Astrocyte (in vitro differentiated cells and primary cell): ENCODE data around the gene RNF223. TPM values are rescaled to one million over a fixed set of nuclear protein-coding genes. Genes with fewer than 3 reads are reported as not detected.
"Not testable (repeated sequence)": the region's sequence is repeated elsewhere in the genome, so short reads cannot be mapped to it uniquely, and the experiment has no call there.

Experiments used
- DNase-seq: peaks from one replicate; pipeline ENCODE4 v3.0.0-alpha.2; 2010; ENCODE audit warnings: low read depth
- FAIRE-seq: peaks from 2 replicates; lab custom pipeline; 2011; peaks lifted over from hg19 to GRCh38; lab: Jason Lieb, UNC
- H2AFZ ChIP-seq: 2 replicates; pipeline ENCODE4 v1.6.0; 2012; ENCODE audit warnings: low read depth, low read length, inconsistent platforms
- H3K27ac ChIP-seq: 2 replicates; pipeline ENCODE4 v1.5.1; 2011; ENCODE audit warnings: low read depth, low read length, inconsistent platforms
- H3K27me3 ChIP-seq: 2 replicates; pipeline ENCODE4 v1.6.0; 2011; ENCODE audit warnings: low read length, inconsistent platforms; ENCODE audit not compliant: insufficient read depth
- H3K36me3 ChIP-seq: 2 replicates; pipeline ENCODE4 v1.5.1; 2011; ENCODE audit warnings: low read length, inconsistent platforms; ENCODE audit not compliant: insufficient read depth
- H3K4me1 ChIP-seq: 2 replicates; pipeline ENCODE4 v1.5.1; 2011; ENCODE audit warnings: low read length, inconsistent platforms; ENCODE audit not compliant: insufficient read depth
- H3K4me2 ChIP-seq: 2 replicates; pipeline ENCODE4 v1.6.0; 2012; ENCODE audit warnings: low read length, inconsistent platforms
- H3K4me3 ChIP-seq: 2 replicates; pipeline ENCODE4 v1.5.1; 2011; ENCODE audit warnings: low read depth, mild to moderate bottlenecking, low read length, inconsistent platforms; ENCODE audit not compliant: insufficient read depth
- H3K79me2 ChIP-seq: 2 replicates; pipeline ENCODE4 v1.6.0; 2012; ENCODE audit warnings: mild to moderate bottlenecking, low read length, inconsistent platforms; ENCODE audit not compliant: insufficient read depth
- H3K9ac ChIP-seq: 2 replicates; pipeline ENCODE4 v1.6.0; 2012; ENCODE audit warnings: mild to moderate bottlenecking, low read length, inconsistent platforms
- H3K9me3 ChIP-seq: 2 replicates; pipeline ENCODE4 v1.5.1; 2012; ENCODE audit warnings: low read depth, mild to moderate bottlenecking, low read length, inconsistent platforms; ENCODE audit not compliant: insufficient read depth
- H4K20me1 ChIP-seq: 2 replicates; pipeline ENCODE4 v1.6.0; 2012; ENCODE audit warnings: low read length, inconsistent platforms; ENCODE audit not compliant: insufficient read depth
- H3K27ac Mint-ChIP-seq: one replicate; pipeline ENCODE4 v1.8.0; 2021; ENCODE audit warnings: mild to moderate bottlenecking, mixed read lengths; ENCODE audit not compliant: unreplicated experiment
- H3K27me3 Mint-ChIP-seq: one replicate; pipeline ENCODE4 v1.8.0; 2021; ENCODE audit warnings: low read depth, mixed read lengths; ENCODE audit not compliant: unreplicated experiment
- H3K36me3 Mint-ChIP-seq: one replicate; pipeline ENCODE4 v1.8.0; 2021; ENCODE audit warnings: low read depth, mixed read lengths; ENCODE audit not compliant: unreplicated experiment
- H3K4me1 Mint-ChIP-seq: one replicate; pipeline ENCODE4 v1.8.0; 2021; ENCODE audit warnings: low read depth, mixed read lengths; ENCODE audit not compliant: unreplicated experiment
- H3K4me3 Mint-ChIP-seq: one replicate; pipeline ENCODE4 v1.8.0; 2021; ENCODE audit warnings: mild to moderate bottlenecking, moderate library complexity, mixed read lengths; ENCODE audit not compliant: unreplicated experiment
- H3K9me3 Mint-ChIP-seq: one replicate; pipeline ENCODE4 v1.8.0; 2021; ENCODE audit warnings: mild to moderate bottlenecking, mixed read lengths; ENCODE audit not compliant: unreplicated experiment
- EZH2 ChIP-seq: IDR thresholded peaks from 2 replicates; pipeline ENCODE4 v1.6.1; 2012; ENCODE audit warnings: mild to moderate bottlenecking, low read length, inconsistent platforms; ENCODE audit not compliant: insufficient read depth
- total RNA-seq: library from RNA; stranded (reverse); gene quantifications from 2 replicates; pipeline ENCODE4 v1.2.1, GENCODE V29; 2021
- TF ChIP-seq, protein P1 (sequence below): IDR thresholded peaks from 2 replicates; pipeline ENCODE4 v1.5.1; 2011; ENCODE audit warnings: low read depth, mild to moderate bottlenecking, inconsistent platforms, low read length, moderate library complexity; ENCODE audit not compliant: insufficient read depth

The RNF223 gene
- total RNA-seq, 1 donor from 2014 or later, result 0.18 TPM

DNA sequence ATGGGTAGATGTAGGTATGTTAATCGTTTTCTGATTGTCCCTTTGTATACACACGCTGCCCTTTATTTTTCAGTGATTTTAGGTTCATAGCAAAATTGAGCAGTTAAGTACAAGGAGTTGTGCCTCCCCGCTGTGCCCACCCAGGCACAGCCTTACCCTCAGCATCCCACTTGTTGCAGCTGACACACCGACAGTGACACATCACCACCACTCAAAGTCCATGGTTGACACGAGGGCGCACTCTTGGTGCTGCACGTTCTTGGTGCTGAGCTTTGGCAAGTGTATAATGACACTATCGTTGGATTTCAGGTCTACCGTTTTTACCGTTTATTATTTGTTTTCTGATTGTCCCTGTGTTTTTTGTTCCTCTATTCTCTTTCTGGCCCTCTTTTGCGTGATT lies 26.2 kb upstream of the RNF223 start:
- no peak overlapping the region for H2AFZ ChIP-seq
- H3K27me3 Mint-ChIP-seq, result no peaks in the 10 kb centered on the region
- no peaks in the 10 kb centered on the region for H4K20me1 ChIP-seq

DNA sequence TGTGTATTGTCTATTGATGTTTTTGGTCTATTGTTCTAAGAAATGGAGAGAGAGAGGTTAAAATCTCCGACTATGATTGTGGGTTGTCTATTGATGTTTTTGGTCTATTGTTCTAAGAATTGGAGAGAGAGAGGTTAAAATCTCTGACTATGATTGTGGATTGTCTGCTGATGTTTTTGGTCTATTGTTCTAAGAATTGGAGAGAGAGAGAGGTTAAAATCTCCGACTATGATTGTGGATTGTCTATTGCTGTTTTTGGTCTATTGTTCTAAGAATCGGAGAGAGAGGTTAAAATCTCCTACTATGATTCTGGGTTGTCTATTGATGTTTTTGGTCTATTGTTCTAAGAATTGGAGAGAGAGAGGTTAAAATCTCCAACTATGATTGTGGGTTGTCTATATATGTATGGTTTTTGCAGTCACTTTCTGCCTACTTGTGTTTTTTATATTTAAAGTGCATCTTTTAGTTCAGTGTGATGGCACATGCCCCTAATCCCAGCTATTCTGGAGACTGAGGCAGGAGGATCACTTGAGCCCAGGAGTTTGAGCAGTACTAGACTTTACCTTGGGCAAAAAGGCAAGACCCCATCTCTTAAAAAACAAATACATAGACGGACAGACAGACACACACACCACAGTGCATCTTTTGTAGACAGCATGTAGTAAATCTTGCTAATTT lies 25.5 kb upstream of the RNF223 start:
- no peaks in the 10 kb centered on the region for H3K4me1 ChIP-seq
- TF ChIP-seq, protein P1, sequence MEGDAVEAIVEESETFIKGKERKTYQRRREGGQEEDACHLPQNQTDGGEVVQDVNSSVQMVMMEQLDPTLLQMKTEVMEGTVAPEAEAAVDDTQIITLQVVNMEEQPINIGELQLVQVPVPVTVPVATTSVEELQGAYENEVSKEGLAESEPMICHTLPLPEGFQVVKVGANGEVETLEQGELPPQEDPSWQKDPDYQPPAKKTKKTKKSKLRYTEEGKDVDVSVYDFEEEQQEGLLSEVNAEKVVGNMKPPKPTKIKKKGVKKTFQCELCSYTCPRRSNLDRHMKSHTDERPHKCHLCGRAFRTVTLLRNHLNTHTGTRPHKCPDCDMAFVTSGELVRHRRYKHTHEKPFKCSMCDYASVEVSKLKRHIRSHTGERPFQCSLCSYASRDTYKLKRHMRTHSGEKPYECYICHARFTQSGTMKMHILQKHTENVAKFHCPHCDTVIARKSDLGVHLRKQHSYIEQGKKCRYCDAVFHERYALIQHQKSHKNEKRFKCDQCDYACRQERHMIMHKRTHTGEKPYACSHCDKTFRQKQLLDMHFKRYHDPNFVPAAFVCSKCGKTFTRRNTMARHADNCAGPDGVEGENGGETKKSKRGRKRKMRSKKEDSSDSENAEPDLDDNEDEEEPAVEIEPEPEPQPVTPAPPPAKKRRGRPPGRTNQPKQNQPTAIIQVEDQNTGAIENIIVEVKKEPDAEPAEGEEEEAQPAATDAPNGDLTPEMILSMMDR, result no peak
- no peak for TF ChIP-seq EZH2
- H3K9ac ChIP-seq, result no peak overlapping the region
- H3K4me3 ChIP-seq, result no peak overlapping the region
- Mint-ChIP-seq H3K9me3 (peaks cover 10% of the 10 kb centered on the region), H3K27me3 (no peaks in the 10 kb centered on the region), H3K4me3 (no peak overlapping the region), H3K4me1 (no peaks in the 10 kb centered on the region), H3K27ac (no peak overlapping the region), H3K36me3 (peaks cover 7% of the 10 kb centered on the region)
- no peak overlapping the region for H3K4me2 ChIP-seq
- H3K27me3 ChIP-seq, result no peaks in the 10 kb centered on the region
- H4K20me1 ChIP-seq, result no peaks in the 10 kb centered on the region
- H2AFZ ChIP-seq, result no peak overlapping the region
- DNase-seq (no peak), FAIRE-seq (no peak)
- H3K79me2 ChIP-seq, result peaks cover 5% of the 10 kb centered on the region
- H3K36me3 ChIP-seq, result no peaks in the 10 kb centered on the region
- H3K27ac ChIP-seq, result no peak overlapping the region
- H3K9me3 ChIP-seq, result no peaks in the 10 kb centered on the region

More for the DNA sequence above, 26.2 kb upstream of the RNF223 start:
- H3K27ac ChIP-seq, result no peak overlapping the region
- FAIRE-seq, result no peak
- H3K4me1 ChIP-seq, result no peaks in the 10 kb centered on the region
- H3K79me2 ChIP-seq, result peaks cover 6% of the 10 kb centered on the region
- no peak overlapping the region for H3K4me2 ChIP-seq
- no peak for DNase-seq
- peaks cover 10% of the 10 kb centered on the region for H3K9me3 Mint-ChIP-seq
- no peak overlapping the region for H3K4me3 ChIP-seq
- no peaks in the 10 kb centered on the region for H3K27me3 ChIP-seq
- no peak overlapping the region for H3K4me3 Mint-ChIP-seq
- peaks cover 7% of the 10 kb centered on the region for H3K36me3 Mint-ChIP-seq
- H3K4me1 Mint-ChIP-seq, result peaks cover 1% of the 10 kb centered on the region
- H3K36me3 ChIP-seq, result no peaks in the 10 kb centered on the region
- H3K27ac Mint-ChIP-seq, result no peak overlapping the region
- no peak overlapping the region for H3K9ac ChIP-seq
- TF ChIP-seq EZH2, result no peak
- no peaks in the 10 kb centered on the region for H3K9me3 ChIP-seq

DNA sequence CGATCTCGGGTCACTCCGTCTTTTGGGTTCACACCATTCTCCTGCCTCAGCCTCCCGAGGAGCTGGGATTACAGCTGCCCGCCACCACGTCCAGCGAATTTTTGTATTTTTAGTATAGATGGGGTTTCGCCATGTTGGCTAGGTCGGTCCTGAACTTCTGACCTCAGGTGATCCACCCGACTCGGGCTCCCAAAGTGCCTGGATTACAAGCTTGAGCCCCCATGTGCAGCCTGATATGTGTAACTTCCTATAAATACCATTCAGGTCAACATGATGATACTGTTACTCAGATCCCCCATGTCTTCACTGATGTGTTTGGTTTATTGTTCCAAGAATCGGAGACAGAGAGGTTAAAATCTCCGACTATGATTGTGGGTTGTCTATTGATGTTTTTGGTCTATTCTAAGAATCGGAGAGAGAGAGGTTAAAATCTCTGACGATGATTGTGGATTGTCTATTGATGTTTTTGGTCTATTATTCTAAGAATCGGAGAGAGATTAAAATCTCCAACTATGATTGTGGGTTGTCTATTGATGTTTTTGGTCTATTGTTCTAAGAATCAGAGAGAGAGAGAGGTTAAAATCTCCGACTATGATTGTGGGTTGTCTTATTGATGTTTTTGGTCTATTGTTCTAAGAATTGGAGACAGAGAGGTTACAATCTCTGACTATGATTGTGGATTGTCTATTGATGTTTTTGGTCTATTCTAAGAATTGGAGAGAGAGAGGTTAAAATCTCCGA lies 24.7 kb upstream of the RNF223 start:
- Histone ChIP-seq H3K4me1 (no peaks in the 10 kb centered on the region), H3K79me2 (no peaks in the 10 kb centered on the region), H3K9me3 (no peaks in the 10 kb centered on the region), H3K4me3 (no peak overlapping the region), H3K27ac (no peak overlapping the region), H4K20me1 (no peaks in the 10 kb centered on the region), H2AFZ (no peak overlapping the region), H3K4me2 (no peak overlapping the region), H3K9ac (no peak overlapping the region), H3K36me3 (no peaks in the 10 kb centered on the region), H3K27me3 (no peaks in the 10 kb centered on the region)
- H3K9me3 Mint-ChIP-seq, result peaks cover 10% of the 10 kb centered on the region
- no peaks in the 10 kb centered on the region for H3K4me1 Mint-ChIP-seq
- peaks cover 7% of the 10 kb centered on the region for H3K36me3 Mint-ChIP-seq
- no peak for FAIRE-seq
- TF ChIP-seq, protein P1, result no peak
- TF ChIP-seq EZH2, result no peak
- H3K27ac Mint-ChIP-seq, result no peak overlapping the region
- no peak for DNase-seq
- no peak overlapping the region for H3K4me3 Mint-ChIP-seq
- no peaks in the 10 kb centered on the region for H3K27me3 Mint-ChIP-seq

DNA sequence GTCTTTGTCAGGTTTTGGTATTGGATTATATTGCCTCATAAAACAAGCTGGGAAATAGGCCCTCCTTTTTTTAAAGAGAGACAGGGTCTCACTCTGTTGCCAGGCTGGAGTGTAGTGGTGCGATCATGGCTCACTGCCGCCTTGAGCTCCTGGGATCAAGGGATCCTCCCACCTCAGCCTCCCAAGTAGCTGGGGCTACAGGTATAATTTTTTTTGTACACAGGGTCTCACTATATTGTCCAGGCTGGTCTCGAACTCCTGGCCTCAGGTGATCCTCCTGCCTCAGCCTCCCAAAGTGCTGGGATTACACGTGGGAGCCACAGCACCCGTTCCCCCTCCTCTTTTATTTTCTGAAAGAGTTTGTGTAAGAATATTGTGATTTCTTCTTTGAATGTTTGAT lies 22.0 kb upstream of the RNF223 start:
- H3K4me1 ChIP-seq, H3K27ac ChIP-seq, H3K27ac Mint-ChIP-seq, H3K4me3 ChIP-seq, H3K36me3 ChIP-seq, H2AFZ ChIP-seq, H4K20me1 ChIP-seq, DNase-seq, H3K9me3 Mint-ChIP-seq, H3K4me1 Mint-ChIP-seq, H3K36me3 Mint-ChIP-seq, FAIRE-seq, H3K9ac ChIP-seq, H3K4me2 ChIP-seq, H3K27me3 Mint-ChIP-seq, H3K4me3 Mint-ChIP-seq, H3K79me2 ChIP-seq, H3K27me3 ChIP-seq, H3K9me3 ChIP-seq: not testable (repeated sequence)
